HepG2 (cell line): Measurements from ENCODE around the gene PRR29. TPM values are rescaled to one million over a fixed set of nuclear protein-coding genes. Genes with fewer than 3 reads are reported as not detected.

Experiments
- BCL6 ChIP-seq: IDR thresholded peaks from 2 replicates; pipeline ENCODE4 v1.6.1; 2016; ENCODE audit warnings: missing genetic modification reagents, missing compliant biosample characterization
- EEA1 ChIP-seq: sonication (generic); formaldehyde crosslinking; IDR thresholded peaks from 2 replicates; pipeline ENCODE4 v1.5.1; 2020; ENCODE audit warnings: mild to moderate bottlenecking, missing genetic modification reagents, borderline replicate concordance
- FOXM1 ChIP-seq: sonication (generic); formaldehyde crosslinking; IDR thresholded peaks from 2 replicates; pipeline ENCODE4 v1.5.0; 2020; ENCODE audit warnings: missing genetic modification reagents
- HOXA7 ChIP-seq: sonication (generic); formaldehyde crosslinking; IDR thresholded peaks from 2 replicates; pipeline ENCODE4 v1.8.1; 2022; ENCODE audit warnings: mild to moderate bottlenecking, missing genetic modification reagents, moderate library complexity
- IKZF4 ChIP-seq: sonication (generic); formaldehyde crosslinking; IDR thresholded peaks from 2 replicates; pipeline ENCODE4 v1.5.1; 2020; ENCODE audit warnings: borderline replicate concordance, mild to moderate bottlenecking, low read depth, missing genetic modification reagents; ENCODE audit errors: not compliant biosample characterization
- IRF9 ChIP-seq: sonication (generic); formaldehyde crosslinking; IDR thresholded peaks from 2 replicates; pipeline ENCODE4 v1.8.0; 2022; ENCODE audit warnings: missing genetic modification reagents, mild to moderate bottlenecking, borderline replicate concordance
- JUN ChIP-seq: sonication (generic); formaldehyde crosslinking; IDR thresholded peaks from 2 replicates; pipeline ENCODE4 v1.4.0; 2020; ENCODE audit warnings: mild to moderate bottlenecking, missing genetic modification reagents
- MEF2D ChIP-seq: sonication (generic); formaldehyde crosslinking; IDR thresholded peaks from 2 replicates; pipeline ENCODE4 v1.5.1; 2020; ENCODE audit warnings: mild to moderate bottlenecking, missing genetic modification reagents
- NCOA2 ChIP-seq: sonication (generic); formaldehyde crosslinking; IDR thresholded peaks from 2 replicates; pipeline ENCODE4 v1.8.0; 2022; ENCODE audit warnings: inconsistent platforms
- PRDM10 ChIP-seq: sonication (generic); formaldehyde crosslinking; IDR thresholded peaks from 2 replicates; pipeline ENCODE4 v1.4.0; 2020; ENCODE audit warnings: low read depth, missing genetic modification reagents
- U2AF2 ChIP-seq: fragments of 200-400 bp; formaldehyde crosslinking; IDR thresholded peaks from 2 replicates; pipeline ENCODE4 v1.6.1; 2017; ENCODE audit warnings: low read depth, mild to moderate bottlenecking, low read length
- ZNF232 ChIP-seq: sonication (generic); formaldehyde crosslinking; IDR thresholded peaks from 2 replicates; pipeline ENCODE4 v1.4.0; 2020; ENCODE audit warnings: missing genetic modification reagents, borderline replicate concordance
- ZNF282 ChIP-seq: fragments of 450-650 bp; IDR thresholded peaks from 2 replicates; pipeline ENCODE4 v1.6.1; 2018; ENCODE audit not compliant: partially characterized antibody
- ZNF318 ChIP-seq: sonication (generic); formaldehyde crosslinking; IDR thresholded peaks from 2 replicates; pipeline ENCODE4 v1.4.0; 2020; ENCODE audit warnings: mild to moderate bottlenecking, missing genetic modification reagents
- ZNF773 ChIP-seq: sonication (generic); formaldehyde crosslinking; IDR thresholded peaks from 2 replicates; pipeline ENCODE4 v1.4.0; 2020; ENCODE audit warnings: missing genetic modification reagents, borderline replicate concordance
- ZNF784 ChIP-seq: sonication (generic); formaldehyde crosslinking; IDR thresholded peaks from 2 replicates; pipeline ENCODE4 v1.5.1; 2020; ENCODE audit warnings: missing genetic modification reagents, mild to moderate bottlenecking, borderline replicate concordance
- polyA plus RNA-seq, 8 experiments: library from polyadenylated mRNA; depleted of rRNA in 3 of 8; stranded (reverse) in 7 of 8; unstranded in 1 of 8; fragments of >200 nt; fragmentation: Illumina TruSeq in 4 of 8; extraction: Trizol in 4 of 8; gene quantifications; 2 replicates each; pipeline versions ENCODE4 v1.2.1 to v1.2.3, GENCODE V29; 2011 to 2016; ENCODE audit warnings: low read depth in 4 of 8, missing spikeins in 1 of 8, mixed read lengths in 1 of 8; ENCODE audit not compliant: insufficient read depth in 1 of 8
- total RNA-seq, 5 experiments: library from RNA; depleted of rRNA; stranded (reverse); fragments of >200 nt; fragmentation: Illumina TruSeq; extraction: Trizol; gene quantifications; 2 replicates each; pipeline ENCODE4 v1.2.3, GENCODE V29; 2016; ENCODE audit warnings: low read depth in 1 of 5

PRR29 gene
- total and polyA plus RNA-seq, 2 of the 13 experiments (the other 11 are each of a cell fraction or from before 2014, with no cell fraction given): 0.07 to 0.20 TPM

GRCh38 chr17:63962298-63962744 lies 35.8 kb upstream of the PRR29 start (continued):
- TF ChIP-seq PRDM10 (CRISPR knock-in tag): 0 out of 2 replicates have a peak, but pooled peaks have one; percentile 36
- peak; percentile 62; the same call in 1 of the 2 replicates for TF ChIP-seq JUN (CRISPR knock-in tag)
- TF ChIP-seq U2AF2: no peak
- peak; percentile 38 for TF ChIP-seq IKZF4 (CRISPR knock-in tag)
- 0 out of 2 replicates have a peak, but pooled peaks have one; percentile 57 for TF ChIP-seq ZNF784 (CRISPR knock-in tag)
- TF ChIP-seq NCOA2 (CRISPR knock-in tag): peak; percentile 60; the same call in 1 of the 2 replicates
- no peak for TF ChIP-seq HOXA7 (CRISPR knock-in tag)
- no peak for TF ChIP-seq ZNF282
- TF ChIP-seq ZNF773 (CRISPR knock-in tag): no peak
- TF ChIP-seq FOXM1 (CRISPR knock-in tag): no peak
- 0 out of 2 replicates have a peak, but pooled peaks have one; percentile 53 for TF ChIP-seq MEF2D (CRISPR knock-in tag)
- no peak for TF ChIP-seq ZNF318 (CRISPR knock-in tag)
- 0 out of 2 replicates have a peak, but pooled peaks have one; percentile 57 for TF ChIP-seq IRF9 (CRISPR knock-in tag)
- TF ChIP-seq EEA1: 0 out of 2 replicates have a peak, but pooled peaks have one; percentile 12
- TF ChIP-seq ZNF232: no peak
- TF ChIP-seq BCL6 (CRISPR knock-in tag): no peak
